ENCODE data around the gene MGAT3.

The MGAT3 gene

GRCh38 chr22:39428597-39429071 lies 28.2 kb upstream of the MGAT3 start:
- no peak for DNase-seq (ENCODE audit: low read depth)

- DNase-seq (ENCODE audit: low read depth): no peak
Measured at GRCh38 chr22:39429186-39429585, 27.6 kb upstream of the MGAT3 start.

GRCh38 chr22:39429916-39430575 lies 26.8 kb upstream of the MGAT3 start:
- DNase-seq (ENCODE audit: low read depth): no peak

- DNase-seq (ENCODE audit: low read depth): no peak
Measured at GRCh38 chr22:39430576-39431150, 26.1 kb upstream of the MGAT3 start.

DNA sequence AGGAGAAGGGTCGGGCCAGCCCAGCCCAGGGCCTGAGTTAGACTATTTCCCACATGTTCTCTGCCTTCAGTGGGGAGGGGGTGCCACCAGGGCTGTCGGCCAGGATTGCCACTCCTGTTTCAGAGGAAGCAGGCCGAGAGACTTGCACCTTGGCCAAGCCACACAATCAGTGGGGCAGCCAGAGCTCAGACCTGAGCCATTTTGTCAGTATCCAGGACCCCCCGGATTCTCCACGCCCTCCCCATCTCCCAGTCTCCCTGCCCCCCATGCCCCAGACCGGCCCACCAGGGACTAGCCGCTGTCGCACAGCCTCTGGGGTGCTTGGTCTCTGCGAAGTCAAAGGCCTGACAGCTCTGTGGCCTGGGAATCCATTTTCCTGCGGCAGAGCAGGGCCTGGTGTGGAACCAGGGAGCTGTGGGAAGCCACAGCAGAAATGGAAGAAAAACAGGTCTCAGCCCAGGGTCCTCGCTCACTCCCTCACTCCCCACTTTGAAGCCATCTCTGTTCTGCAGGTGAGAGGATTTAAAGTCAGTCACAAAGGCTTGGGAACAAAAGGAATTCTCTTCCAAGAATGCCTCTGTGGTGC lies 25.5 kb upstream of the MGAT3 start:
- no peak for DNase-seq (ENCODE audit: low read depth)

DNA sequence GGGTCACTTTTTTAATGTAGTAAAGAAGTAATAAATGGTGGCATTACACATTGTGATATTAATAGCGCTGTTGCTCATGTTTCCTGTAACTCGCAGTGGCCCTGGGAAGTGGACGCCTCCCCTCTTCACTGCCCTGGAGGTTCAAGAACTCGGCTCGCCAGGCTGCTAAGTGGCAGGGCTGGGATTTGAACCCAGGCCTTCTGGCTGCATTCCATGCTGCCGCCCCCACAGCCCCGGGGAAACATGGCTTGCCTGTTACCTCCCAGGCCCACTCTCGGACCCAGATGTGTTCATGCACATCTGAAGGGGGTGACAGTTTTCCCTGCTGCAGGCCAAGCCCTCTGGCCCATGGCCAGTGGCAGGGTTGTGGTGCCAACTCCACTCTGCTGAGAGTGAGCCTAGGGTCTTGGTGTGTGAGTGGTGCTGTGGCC lies 25.0 kb upstream of the MGAT3 start:
- DNase-seq (ENCODE audit: low read depth): no peak

- DNase-seq (ENCODE audit: low read depth): no peak
Measured at GRCh38 chr22:39432361-39432811, 24.4 kb upstream of the MGAT3 start.

DNA sequence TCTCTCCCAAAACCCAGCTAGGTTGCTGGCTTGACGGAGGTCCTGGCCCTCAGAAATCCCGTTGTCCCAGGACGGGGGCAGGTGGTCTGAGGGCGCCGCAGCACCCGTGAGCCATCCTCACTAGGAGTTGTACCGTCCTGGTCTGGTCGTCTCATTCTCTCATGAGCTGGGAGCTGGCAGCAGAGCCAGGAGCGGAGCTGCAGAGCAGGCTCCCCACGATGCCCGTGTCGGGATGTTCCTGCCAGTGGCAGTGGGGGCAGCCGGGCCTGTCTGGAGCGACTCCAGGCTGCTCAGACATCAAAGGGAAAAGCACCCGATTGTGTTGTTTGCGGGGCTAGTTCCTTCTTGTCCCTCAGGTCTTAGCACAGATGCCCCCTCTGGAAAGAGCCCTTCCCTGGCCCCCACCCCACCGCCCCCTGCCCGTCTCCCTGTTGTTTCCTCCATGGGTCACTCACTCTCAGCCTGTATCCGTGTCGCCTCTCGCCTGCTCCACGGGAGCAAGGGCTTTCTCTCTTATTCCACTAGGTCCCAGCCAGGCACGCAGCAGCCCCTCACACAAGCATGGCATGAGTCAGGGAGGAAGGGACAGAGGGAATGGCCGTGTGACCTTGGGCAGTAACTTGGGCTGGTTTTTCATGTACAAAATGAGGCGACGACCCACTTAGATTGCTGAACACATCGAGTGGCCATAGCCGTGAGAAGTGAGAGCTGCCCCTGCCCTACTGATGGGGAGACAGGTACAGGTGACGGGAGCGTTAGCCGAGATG lies 23.2 kb upstream of the MGAT3 start:
- DNase-seq (ENCODE audit: low read depth): no peak

DNA sequence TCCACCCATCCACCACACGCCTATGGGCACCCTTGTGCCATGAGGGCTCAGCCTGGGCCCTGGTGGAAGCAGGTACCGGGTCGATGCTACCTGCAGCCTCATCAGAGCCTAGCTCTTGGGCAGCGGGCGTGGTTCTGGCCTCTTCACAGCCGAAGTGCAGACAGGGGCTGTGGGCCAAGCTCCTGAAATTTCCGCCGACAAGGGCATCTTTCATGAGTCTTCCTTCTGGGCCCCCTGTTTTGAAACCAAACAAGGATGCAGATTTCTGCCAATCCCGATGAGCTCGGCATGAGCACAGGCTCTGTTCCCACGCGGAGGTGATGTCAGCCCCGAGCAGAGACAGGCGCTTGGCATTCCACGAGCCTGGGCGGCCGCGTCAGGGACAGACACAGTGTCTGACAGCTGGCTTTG lies 22.6 kb upstream of the MGAT3 start:
- DNase-seq (ENCODE audit: low read depth): no peak

GRCh38 chr22:39434721-39435120 lies 22.1 kb upstream of the MGAT3 start:
- DNase-seq (ENCODE audit: low read depth): no peak

DNA sequence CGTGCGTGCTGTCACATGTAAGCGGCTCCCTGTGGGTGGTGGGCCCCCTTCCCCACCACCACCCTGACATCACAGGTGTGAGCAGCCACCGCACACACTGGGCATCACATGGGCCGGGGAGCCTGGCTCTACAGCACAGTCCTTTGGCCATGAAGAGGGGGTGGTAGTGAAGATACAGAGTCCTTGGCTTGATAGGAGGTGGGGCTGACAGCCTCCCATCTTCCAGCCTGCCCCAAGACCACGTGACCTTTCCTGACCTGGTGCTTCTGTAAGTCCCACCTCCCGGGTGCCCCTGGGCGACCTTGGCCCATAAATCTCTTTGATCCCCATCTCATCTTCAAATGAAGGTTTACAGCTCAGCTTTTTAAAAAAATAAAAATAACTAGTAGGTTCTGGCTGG lies 21.2 kb upstream of the MGAT3 start:
- no peak for DNase-seq (ENCODE audit: low read depth)

GRCh38 chr22:39437791-39438704 lies 18.8 kb upstream of the MGAT3 start:
- DNase-seq (ENCODE audit: low read depth): no peak

- no peak for DNase-seq (ENCODE audit: low read depth)
Measured at GRCh38 chr22:39439170-39439569, 17.6 kb upstream of the MGAT3 start.

- DNase-seq (ENCODE audit: low read depth): no peak
Measured at GRCh38 chr22:39443398-39443797, 13.4 kb upstream of the MGAT3 start.

- DNase-seq (ENCODE audit: low read depth): no peak
Measured at GRCh38 chr22:39444247-39444800, 12.5 kb upstream of the MGAT3 start.

DNA sequence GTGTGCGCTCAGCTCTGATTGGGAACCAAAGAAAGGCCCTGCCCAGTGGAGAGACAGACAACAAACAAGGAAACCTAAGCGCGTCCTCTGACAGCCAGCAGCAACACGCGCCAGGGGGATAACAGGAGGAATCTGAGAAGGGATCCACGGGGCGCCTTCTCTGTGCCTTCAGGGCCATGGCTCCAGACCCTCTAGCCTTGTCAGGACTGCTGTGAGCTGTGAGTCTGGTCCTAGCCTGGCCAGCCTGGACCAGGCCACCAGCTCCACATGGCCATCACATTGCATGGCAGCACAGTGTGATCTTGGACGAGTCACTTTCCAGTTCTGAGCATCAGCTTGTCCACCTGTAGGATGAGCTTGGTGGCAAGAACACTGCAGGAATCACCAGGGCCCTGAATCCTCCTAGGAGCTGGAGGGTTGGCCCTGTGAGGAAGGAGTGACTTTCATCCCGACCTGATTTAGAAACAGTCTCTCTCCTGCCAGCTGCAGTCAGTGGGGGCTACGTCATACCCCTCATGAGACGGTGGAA lies 11.8 kb upstream of the MGAT3 start:
- DNase-seq (ENCODE audit: low read depth): no peak

GRCh38 chr22:39445678-39446077 lies 11.1 kb upstream of the MGAT3 start:
- no peak for DNase-seq (ENCODE audit: low read depth)

GRCh38 chr22:39446239-39446721 lies 10.5 kb upstream of the MGAT3 start:
- DNase-seq (ENCODE audit: low read depth): no peak

DNA sequence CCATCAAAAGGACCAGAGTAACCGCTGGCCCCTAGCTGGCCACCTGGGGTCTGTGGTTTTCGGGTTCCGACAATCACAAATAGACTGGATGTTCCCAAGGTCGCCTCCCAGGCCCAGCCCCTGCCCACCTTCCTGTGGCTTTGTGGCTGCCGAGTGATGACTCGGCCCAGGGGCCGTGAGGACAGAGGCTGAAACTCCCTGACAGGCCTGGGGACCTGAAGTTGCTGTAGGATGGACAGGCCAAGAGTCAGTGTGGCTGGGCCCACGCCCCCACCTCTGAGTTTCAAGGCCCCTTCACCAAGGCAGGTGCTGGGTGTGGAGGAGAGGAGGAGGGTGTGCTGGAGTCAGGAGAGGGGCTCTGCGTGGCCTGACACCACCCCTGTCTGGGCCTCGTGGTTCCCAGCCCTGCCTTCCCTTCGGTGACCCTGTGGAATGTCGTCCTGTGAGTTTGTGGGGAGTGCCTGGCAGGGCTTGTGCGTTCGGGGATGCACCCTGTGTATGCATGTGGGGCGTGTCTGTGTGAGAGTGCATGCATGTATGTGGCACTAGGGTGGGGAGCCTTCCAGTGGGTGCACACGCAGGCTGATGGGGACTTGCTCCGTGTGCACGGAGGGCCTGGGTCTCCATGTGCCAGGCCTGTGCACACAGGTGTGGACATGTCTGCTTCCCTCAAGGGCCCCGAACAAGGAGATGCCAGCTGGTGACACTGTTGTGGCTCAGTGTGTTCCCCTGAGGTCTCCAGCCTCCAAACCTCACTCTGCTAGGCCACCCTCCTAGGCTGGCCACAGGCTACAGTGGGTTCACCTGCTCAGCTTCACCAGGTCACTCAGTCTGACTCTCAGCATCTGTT lies 8.4 kb upstream of the MGAT3 start:
- no peak for DNase-seq (ENCODE audit: low read depth)

- DNase-seq (ENCODE audit: low read depth): no peak
Measured at GRCh38 chr22:39449708-39450107, 7.1 kb upstream of the MGAT3 start.

Data from activated T-cell treated with anti-CD3 and anti-CD28 coated beads for 24 hours (primary cell).